ENCODE results near the gene TMC1. TPM values are rescaled to one million over a fixed set of nuclear protein-coding genes. Genes with fewer than 3 reads are reported as not detected.
A peak's percentile ranks its signal among the peaks of the same experiment; 100 is the strongest.
"Not testable (repeated sequence)": the region's sequence is repeated elsewhere in the genome, so short reads cannot be mapped to it uniquely, and the experiment has no call there.

The TMC1 gene
- total and polyA plus RNA-seq, 7 donors = 0.05 to 2.6 (median 0.21) TPM; not detected in 3

DNA sequence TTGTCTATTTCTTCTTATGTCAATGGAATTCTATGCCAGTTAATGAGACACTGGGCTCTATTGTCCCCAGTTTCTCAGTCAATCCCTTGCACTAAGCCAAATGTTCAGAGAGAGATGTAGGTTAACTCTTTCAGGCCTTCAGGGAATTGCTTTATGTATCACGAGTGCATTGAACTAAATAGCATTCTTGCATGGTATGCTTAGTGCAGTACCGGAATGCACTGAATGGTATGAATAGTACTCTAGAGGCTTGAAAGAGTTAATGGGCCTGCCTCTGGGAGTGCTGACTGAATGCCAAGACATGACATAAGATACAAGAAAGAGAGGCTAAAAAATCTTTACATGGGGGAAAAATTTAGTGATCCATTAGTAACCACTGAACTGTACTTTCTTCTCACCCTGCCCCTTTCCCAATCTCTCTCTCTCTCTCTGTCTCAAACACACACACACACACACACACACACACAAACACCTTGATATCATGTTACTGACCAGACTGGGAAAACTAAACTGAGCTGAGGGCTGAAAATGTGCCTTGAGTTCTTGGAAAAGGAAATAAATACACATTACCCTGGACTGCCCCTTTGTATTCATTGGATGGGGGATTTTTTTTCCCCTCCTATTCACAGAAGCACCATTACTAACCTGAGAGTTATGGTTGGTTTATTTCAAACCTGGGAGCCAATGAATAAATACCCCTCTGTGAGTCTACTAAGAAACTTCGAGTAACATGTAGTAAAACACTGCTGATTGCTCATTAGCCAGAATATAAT, 35.4 kb upstream of the TMC1 start:
- H3K27ac ChIP-seq = no peak overlapping the region
- ATAC-seq = peak in 2 of 4 donors; percentile 65 to 71
- no peaks in the 10 kb centered on the region for H3K27me3 ChIP-seq (ENCODE audit: insufficient read depth in 3 of 3, low read length in 2 of 3)

DNA sequence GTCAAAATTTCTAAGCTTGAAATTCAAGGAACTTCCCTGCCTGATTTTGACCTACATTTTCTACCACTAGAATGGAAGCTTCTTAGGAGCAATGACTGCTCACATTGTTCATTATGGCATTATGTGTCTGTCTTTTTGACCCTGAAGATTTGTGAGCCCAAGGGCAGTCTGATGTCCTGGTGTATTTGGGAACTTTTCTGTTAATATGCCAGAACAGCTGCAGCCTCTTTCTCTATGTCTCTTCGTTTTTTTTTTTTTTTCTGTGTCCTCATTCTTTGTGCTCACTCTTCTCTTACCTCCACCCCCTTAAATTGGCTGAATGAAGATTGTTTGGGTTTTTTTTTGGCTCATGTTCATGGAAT, 34.8 kb upstream of the TMC1 start:
- Histone ChIP-seq H3K36me3 (ENCODE audit: insufficient read depth in 1 of 2, low read depth in 1 of 2) (no peaks in the 10 kb centered on the region), H3K4me1 (no peaks in the 10 kb centered on the region), H3K27me3 (ENCODE audit: insufficient read depth in 3 of 3, low read length in 2 of 3) (no peaks in the 10 kb centered on the region), H3K4me3 (no peak overlapping the region), H3K27ac (no peak overlapping the region), H3K9me3 (no peaks in the 10 kb centered on the region)
- DNase-seq (no peak), ATAC-seq (no peak)
- intact Hi-C loops (cut with DNase I) = loop anchor here in 1 of 2 donors (10.0 kb wide), 1 partner anchor 72 kb away; no protein-coding TSS in a partner anchor
- 20 to 47% (median 24%) methylated on average over 1 of the region's 1 CpG for WGBS, 3 donors
- no peak for TF ChIP-seq CTCF (IDR thresholded peaks at IDR 0.05)

More for the DNA sequence above, 35.4 kb upstream of the TMC1 start:
- 29 to 40% (median 40%) methylated on average over 3 of the region's 3 CpGs for WGBS, 3 donors
- no peaks in the 10 kb centered on the region for H3K4me1 ChIP-seq
- H3K9me3 ChIP-seq = no peaks in the 10 kb centered on the region
- no peak for TF ChIP-seq CTCF (IDR thresholded peaks at IDR 0.05)
- no peak overlapping the region for H3K4me3 ChIP-seq
- H3K36me3 ChIP-seq (ENCODE audit: insufficient read depth in 1 of 2, low read depth in 1 of 2) = no peaks in the 10 kb centered on the region
- intact Hi-C loops (cut with DNase I) = loop anchor here in 1 of 2 donors (10.0 kb wide), 1 partner anchor 71 kb away; no protein-coding TSS in a partner anchor
- no peak for DNase-seq

DNA sequence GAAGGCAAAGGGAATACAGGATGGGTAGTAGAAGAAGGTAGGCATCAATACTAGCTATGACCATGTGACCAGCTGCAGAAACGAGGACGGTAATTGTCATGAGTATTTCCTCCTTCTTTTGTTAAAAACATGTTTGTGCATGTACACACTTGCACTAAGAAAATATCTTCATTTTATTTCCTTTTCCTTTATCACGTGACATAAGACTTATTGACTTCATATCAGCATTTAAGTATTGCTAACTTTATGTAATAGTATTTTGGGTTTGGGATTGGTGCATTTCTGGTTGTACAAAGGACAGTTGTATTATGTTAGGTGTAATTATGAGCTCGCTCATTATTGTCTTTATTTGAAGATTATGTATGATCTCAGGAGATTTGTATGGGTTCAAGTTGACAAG, 33.7 kb upstream of the TMC1 start:
- H3K4me3 ChIP-seq; H3K4me1 ChIP-seq; DNase-seq; H3K27ac ChIP-seq; ATAC-seq; H3K9me3 ChIP-seq; H3K36me3 ChIP-seq (ENCODE audit: insufficient read depth in 1 of 2, low read depth in 1 of 2); H3K27me3 ChIP-seq (ENCODE audit: insufficient read depth in 3 of 3, low read length in 2 of 3): not testable (repeated sequence)
- intact Hi-C loops (cut with DNase I) = loop anchor here in 1 of 2 donors (10.0 kb wide), 1 partner anchor 73 kb away; no protein-coding TSS in a partner anchor
- 84 to 95% (median 88%) methylated on average over 4 of the region's 4 CpGs for WGBS, 3 donors

GRCh38 chr9:72489986-72490385, 31.4 kb upstream of the TMC1 start:
- intact Hi-C loops (cut with DNase I) = loop anchor here in 1 of 2 donors (10.0 kb wide), 1 partner anchor 75 kb away; no protein-coding TSS in a partner anchor
- Histone ChIP-seq H3K9me3 (no peaks in the 10 kb centered on the region), H3K4me1 (no peaks in the 10 kb centered on the region), H3K36me3 (ENCODE audit: insufficient read depth in 1 of 2, low read depth in 1 of 2) (no peaks in the 10 kb centered on the region), H3K4me3 (no peak overlapping the region), H3K27me3 (ENCODE audit: insufficient read depth in 3 of 3, low read length in 2 of 3) (no peaks in the 10 kb centered on the region), H3K27ac (no peak overlapping the region)
- WGBS, 3 donors = 97 to 100% (median 100%) methylated on average over 1 of the region's 1 CpG
- no peak for TF ChIP-seq CTCF (IDR thresholded peaks at IDR 0.05)
- ATAC-seq (no peak), DNase-seq (no peak)

- DNase-seq = no peak
- Histone ChIP-seq H3K36me3 (ENCODE audit: insufficient read depth in 1 of 2, low read depth in 1 of 2) (no peaks in the 10 kb centered on the region), H3K27ac (no peak overlapping the region), H3K27me3 (ENCODE audit: insufficient read depth in 3 of 3, low read length in 2 of 3) (no peaks in the 10 kb centered on the region), H3K4me1 (no peaks in the 10 kb centered on the region), H3K4me3 (no peak overlapping the region), H3K9me3 (no peaks in the 10 kb centered on the region)
- 96 to 97% (median 97%) methylated on average over 2 of the region's 2 CpGs for WGBS, 3 donors
- intact Hi-C loops (cut with DNase I) = no loop called here
- TF ChIP-seq CTCF (IDR thresholded peaks at IDR 0.05) = no peak
- no peak for ATAC-seq
Observed at GRCh38 chr9:72491242-72491641, 30.2 kb upstream of the TMC1 start.
